Colon (tissue), 2 donors: ENCODE results near the gene HIP1.
"Not testable (repeated sequence)": the region's sequence is repeated elsewhere in the genome, so short reads cannot be mapped to it uniquely, and the experiment has no call there.

ENCODE experiments used
- FAIRE-seq: peaks from 2 replicates; lab custom pipeline; 2012; peaks lifted over from hg19 to GRCh38; lab: Jason Lieb, UNC
- donor health status: control.
- donor health status: control.

Gene HIP1

DNA sequence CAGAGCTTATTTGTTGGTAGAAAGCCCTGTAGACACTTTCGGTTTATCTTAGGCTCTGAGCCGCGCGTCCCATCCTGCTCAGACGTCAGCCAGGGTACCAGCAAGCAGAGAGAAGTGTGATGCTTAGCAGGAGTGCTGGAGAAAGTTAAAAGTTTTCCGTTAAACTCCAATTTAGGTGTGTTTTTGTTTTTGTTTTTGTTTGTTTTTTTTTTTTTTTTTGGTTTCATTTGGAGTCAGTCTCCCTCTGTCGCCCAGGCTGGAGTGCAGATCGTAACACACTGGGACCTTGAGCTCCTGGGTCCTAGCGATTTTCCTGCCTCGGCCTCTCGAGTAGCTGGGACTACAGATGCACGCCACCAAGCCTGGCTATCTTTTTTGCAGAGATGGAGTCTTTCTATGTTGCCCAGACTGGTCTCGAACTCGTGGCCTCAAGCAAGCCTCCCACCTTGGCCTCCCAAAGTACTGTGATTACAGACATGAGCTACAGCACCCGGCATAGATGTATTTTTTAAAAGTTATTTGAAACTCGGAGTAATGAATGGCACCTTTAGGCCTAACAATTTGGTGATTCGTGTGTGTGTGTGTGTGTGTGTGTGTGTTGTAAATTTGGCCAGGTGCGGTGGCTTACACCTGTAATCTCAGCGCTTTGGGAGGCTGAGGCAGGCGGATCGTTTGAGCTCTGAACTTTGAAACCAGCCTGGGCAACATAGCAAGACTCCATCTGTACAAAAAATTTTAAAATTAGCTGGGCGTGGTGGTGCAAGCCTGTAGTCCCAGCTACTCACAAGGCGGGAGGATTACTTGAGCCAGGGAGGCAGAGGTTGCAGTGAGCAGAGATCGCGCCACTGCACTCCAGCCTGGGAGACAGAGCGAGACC lies 1.3 kb upstream of the HIP1 start:
- no peak for FAIRE-seq

DNA sequence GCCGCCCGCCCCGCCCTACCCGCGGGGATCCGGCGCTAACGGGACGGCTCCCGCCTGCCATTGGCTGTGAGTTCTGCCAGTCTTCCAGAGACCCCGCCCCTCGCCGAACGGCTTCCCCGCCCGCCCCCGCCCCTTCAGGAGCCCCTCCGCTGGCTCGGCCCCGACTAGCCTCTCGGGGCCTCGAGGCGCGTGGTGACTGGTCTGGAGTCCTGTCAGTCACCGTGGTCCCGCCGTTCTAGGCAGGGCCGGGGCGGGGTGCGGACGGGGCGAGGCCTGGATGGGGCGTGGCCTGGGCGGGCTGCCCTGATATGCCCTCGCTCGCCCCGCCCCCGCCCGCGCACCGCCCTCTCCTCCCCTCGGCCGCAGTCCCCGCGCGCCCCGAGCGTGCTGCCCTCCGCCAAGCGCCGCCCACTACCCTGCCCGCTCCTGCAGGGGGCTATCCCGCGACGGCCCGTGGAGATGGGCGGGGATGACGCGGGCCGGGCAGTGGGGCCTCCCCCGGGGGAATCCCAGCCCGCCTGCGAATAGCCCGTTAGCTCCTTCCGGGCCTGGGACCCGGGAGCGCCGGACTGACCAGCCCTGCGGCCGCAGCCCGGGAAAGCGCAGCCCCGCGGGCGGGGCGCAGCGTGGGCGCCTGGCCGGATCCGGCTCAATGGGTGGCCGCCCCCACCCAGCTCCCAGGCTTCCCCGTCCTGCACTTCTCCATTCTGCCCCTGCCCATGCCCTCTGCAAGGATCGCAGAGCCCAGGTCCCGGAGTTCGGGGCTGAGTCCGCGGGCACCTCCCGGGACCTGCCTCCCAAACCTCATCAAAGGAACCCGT lies 444 bp upstream of the HIP1 start:
- FAIRE-seq = no peak

DNA sequence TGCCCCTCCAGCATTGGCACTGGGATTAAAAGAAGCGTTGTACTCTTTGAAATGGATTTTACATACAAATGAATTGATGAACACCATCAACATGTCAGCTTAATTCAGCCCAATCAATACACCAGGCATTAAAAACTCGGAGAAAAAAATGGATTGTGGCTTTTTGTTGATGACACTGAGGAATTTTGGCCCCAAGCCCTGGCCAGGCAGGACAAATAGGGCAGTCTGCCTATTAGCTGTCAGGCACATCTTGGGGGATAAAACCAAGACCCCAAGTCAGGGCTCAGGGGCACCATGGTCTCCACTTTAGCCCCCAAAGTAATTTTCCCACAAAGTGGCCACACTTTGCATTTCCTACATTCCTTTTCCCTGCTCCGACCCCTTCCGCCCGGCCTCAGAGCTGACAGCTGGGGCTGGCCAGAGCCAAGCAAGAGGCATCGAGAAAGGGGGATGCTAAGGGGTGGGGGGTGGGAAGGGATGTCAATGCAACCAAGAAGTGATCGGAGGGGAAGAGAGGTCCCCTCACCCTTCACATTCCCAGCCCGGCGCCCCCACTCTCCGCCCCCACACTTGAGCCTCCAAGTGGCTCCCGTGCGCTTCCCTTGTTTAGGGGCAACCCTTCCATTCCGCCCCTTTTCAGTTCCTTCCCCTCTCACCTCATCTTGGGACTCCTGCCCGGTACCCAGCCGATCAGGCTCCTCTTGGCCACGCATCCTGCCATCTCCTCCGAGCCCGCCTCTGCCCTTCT lies 711 bp downstream of the HIP1 start:
- FAIRE-seq = no peak

DNA sequence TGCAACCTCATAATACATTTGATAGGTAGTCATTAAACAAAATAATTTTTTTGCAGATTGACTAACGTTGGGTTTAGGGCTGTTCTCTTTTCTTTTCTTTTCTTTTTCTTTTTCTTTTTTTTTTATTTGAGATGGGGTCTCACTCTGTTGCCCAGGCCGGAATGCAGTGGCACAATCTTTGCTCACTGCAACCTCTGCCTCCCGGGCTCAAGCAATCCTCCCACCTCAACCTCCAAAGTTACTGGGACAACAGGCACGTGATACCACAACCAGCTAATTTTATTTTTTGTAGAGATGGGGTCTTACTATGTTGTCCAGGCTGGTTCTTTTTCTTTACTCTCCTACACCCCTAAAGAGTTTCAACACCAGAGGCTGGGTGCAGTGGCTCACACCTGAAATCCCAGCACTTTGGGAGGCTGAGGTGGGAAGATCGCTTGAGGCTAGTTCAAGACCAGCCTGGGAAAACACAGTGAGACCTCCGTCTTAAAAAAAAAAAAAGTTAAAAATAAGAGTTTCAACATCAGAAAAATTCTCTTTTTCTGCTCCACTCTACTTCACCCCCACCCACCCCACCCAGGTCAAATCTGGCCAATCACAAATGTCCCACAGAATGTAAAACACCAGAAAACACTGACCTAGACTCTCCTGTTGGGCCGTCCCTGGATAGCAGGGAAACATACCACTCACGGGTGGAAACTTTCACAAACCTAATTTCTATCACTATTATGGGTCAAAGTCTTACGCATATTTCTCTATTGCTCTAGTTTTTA lies 3.0 kb downstream of the HIP1 start:
- FAIRE-seq = no peak

DNA sequence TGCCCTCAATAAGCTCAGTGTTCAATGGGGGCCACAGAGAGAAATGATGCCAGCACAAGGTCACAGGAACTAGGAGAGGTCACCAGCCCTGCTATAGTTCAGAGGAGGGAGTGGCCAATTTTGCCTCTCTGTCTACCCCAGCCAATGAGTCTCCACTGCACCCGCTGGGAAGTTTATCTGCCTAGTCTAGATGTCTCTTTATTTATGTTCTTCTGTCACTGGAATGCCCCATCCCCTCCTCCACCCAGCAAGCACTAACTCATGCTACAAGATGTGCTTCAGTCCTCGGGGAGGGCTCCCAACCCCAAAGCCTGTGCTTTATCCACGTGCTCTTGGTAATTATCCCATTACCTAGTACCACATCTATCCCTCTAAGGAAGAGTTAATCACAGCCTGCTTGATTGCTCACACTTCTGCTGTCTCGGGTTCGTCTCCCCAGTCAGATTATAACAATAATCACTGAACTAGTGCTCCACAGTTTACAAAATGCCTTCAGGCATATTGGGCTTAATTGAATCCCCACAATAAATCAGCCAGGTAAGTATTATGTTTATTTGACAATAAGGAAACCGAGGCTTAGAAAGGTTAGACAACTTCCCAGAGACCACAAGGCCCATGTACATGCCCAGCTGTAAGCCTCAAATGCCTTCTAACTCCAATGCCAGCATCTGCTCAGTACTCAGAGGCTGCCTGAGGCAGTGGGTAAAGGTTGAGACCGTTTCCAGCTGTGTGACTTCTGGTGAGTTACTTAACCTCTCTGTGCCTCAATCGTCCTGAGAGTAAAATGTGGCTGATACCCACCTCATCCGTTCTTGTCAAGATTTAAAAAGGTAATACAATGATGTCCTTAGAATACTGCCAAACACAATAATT lies 3.9 kb downstream of the HIP1 start:
- FAIRE-seq = no peak

DNA sequence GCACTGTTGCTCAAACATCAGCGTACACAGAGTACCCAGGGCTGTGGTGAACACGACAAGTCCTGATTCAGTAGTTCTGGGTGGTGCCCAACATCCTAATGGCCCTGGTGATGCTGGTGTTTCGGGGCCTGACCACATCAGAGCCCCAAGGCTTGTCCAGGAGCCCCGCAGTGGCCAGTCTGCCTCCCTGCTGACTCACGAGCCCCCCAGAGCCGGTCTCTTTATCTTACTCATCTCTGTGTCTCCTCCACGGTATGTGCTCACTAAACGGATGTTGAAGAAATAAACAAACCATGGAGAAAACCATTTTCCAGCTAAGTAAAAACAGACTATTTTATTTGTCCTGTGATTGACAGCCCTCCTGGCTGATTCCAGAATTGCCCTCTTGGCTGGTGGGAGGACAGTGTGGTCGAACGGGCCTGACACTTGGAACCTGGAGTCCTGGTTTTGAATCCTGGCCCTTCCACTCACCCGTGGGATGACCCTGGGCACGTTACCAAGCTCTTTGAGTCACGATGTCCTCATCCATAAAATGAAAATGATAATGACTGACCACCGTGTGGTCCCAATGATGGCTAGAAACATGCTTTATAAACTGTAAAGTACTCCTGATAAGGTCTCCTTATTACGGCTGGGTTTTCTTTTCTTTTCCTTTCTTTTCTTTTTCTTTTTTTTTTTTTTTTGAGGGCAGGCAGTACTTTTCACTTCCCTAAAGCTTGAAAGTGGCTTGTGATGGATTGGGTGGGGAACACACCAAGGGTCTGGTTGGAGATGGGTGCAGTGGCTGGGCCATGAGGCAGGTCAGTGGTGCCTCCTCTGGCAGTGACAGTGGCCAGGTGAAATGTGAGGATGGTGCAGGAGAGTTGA lies 5.7 kb downstream of the HIP1 start:
- FAIRE-seq = no peak

DNA sequence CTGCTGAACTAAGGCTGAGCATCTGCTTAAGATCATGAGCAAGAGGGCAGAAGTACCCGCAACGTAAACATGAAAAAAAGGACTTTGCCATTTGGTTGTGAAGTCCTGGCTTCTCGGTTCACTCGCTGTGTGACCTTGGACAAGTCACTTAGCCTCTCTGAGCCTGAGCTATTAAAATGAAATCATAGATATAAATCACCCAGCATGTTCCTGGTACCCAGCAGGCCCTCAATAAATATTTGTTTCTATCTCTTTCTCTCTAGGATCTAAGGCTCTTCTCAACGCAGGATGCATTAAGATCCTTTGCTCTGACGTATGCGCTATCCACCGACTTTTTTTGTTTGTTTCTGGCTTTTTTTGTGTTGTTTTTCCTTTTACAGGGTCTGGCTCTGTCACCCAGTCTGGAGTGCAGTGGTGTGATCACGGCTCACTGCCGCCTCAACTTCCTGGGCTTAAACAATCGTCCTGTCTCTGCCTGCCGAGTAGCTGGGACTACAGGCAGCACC lies 6.7 kb downstream of the HIP1 start:
- FAIRE-seq = no peak

DNA sequence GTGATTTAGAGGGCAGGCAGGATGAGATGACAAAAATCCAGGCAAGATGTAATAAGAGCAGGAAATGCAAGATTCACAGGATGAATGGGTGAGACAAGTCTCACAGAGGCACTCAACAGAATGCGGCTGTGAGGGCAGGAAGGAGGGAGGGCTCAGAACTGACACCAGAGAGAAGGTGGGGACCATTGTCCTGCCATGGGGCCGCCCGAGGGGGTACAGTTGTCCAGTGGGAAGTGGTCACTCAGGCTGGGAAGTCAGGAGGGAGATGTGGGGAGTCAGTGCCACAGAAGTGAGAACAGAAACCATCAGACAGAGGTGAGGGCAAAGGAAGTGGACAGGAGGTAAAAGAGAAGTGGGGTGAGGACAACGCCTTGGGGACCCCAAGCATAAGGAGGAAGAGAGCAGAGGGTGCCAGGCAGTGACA lies 8.9 kb downstream of the HIP1 start:
- no peak for FAIRE-seq

DNA sequence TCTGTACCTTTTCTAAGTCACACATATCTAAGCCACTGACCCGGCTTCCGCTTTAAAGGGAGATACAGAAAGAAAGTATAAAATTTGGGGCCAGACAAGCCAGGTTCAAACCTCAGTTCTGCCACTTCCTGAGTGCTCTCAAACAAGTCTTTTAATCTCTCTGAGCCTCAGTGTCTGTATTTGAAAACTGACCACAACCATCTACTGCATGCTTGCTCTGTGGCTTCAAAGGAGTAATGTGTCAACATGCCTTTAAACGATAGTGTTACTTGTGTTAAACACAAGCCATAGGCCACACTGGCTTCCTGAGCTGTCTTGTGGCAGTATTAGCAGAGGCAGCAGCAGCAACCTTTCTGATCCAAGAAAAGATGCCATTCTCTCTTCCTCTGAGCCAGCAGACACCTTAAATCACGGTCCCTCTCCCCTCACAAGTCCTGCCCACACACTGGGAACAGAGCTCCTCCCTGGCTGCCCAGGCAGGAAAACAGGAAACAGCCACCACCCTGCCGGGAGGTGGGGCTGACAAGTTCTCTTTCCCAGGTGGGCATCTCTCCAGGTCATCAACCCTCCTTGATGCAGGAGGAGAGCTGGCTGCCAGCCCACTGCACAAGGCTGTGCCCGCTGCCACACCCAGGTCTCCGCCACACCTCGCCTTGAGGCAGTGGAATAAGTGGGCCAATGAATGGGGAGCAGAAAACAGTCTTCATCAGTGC lies 10.7 kb downstream of the HIP1 start:
- FAIRE-seq = no peak

DNA sequence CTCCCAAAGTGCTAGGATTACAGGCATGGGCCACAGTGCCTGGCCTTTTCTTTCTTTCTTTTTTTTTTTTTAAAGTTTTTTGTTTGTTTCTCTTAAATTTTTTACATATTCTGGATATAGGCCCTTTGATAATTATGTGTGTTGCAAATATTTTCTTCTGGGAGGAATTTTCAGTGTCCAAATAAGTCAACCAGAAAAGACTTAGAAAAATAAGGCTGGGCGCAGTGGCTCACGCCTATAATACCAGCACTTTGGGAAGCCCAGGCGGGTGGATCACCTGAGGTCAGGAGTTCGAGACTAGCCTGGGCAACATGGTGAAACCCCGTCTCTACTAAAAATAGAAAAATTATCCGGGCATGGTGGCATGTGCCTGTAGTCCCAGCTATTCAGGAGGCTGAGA lies 11.4 kb downstream of the HIP1 start:
- not testable (repeated sequence) for FAIRE-seq

DNA sequence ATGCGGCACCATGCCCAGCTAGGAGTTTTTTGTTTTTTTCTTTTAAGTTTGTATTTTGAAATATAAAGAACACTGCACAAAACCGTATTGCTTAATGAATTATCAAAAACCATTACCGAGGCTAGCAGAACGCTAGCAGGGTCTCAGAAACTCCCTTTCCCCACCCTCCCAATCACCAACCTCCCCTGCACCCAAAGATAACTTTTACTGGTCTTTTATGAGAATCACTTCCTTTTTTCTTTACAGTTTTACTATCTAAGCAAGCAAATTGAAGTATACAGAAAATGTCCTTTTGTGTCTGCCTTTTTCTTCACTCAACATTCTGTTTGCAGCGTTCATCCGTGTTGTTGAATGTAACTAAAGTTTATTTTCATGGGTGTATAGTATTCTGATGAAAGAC lies 13.4 kb downstream of the HIP1 start:
- FAIRE-seq = no peak

DNA sequence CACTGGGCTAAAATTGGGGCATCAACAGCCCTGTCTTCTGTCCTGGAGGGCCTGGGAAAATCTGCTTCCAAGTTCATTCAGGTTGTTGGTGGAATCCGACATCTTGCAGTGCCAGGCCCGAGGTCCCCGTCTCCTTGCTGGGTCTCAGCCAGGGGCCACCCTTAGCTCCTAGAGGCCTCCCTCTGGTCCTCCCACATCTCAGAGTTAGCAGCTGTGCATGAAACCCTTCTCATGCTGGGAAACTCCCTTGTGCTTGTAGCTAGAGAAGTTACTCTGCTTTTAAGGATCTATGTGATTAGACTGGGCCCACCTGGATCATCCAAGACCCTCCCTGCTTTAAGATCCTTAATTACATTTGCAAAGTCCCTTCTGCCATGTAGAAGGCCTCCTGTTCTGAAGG lies 15.3 kb downstream of the HIP1 start:
- FAIRE-seq = no peak

DNA sequence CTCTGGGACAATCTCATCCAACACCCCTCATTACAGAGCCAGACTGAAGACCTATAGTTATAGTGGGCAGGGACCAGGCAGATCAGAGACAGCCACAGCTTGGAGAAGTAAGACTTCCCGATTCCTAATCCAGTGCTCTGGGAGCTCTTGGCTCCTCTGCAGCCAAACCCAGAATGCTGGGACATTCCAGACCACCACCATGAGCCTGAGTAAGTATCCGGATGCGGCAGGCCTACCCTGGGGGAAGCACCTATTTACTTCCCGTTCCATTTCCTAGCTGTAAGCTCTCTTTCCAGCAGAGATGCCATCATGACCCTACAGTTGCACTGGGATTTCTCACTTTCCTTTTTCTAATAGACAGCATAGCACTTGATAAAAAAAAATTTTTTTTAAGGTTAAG lies 16.4 kb downstream of the HIP1 start:
- no peak for FAIRE-seq

DNA sequence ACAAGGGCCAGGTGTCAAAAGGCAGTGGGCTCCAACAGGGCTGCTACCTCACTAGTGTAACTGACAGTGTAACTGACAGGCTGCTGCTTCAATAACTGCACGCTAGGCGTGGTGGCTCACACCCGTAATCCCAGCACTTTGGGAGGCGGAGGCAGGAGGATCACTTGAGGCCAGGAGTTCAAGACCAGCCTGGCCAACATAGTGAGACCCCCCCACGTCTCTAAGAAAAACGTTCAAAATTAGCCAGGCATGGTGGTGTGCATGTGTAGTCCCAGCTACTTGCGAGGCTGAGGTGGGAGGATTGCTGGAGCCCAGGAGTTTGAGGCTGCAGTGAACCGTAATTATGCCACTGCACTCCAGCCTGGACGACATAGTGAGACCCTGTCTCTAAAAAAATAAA lies 16.8 kb downstream of the HIP1 start:
- FAIRE-seq = not testable (repeated sequence)

DNA sequence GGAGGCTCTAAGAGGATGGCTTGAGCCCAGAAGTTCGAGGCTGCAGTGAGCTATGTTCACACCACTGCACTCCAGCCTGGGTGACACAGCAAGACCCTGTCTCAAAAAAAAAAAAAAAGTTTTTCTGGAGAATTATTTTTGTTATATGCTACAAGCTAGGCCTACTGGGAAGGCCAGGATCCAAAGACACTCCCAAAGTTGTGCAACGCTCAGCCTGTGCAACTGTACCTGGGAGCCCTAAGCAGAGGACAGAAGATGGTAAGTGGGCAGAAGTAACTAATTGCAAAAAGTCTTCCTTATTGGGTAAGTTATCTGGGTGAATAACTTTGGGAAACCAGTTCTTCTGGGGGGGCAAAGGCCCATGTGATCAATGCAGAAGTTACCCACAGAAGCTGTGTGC lies 17.3 kb downstream of the HIP1 start:
- no peak for FAIRE-seq

DNA sequence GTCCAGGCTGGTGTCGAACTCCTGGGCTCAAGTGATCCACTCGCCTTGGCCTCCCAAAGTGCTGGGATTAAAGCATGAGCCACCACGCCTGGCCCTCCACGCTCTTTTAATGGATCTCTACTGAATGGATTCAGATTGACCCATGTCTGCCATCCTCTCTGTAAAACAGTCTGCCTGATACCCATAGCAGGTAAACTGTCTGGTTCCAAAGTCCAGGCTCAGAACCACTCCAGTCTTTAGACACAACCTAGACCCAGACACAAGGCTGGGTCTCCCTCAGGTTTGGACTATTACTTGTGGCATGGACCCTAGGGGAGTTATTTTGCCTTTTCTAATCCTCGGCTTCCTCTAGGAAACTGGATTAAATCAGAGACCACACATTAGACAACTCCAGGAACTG lies 19.1 kb downstream of the HIP1 start:
- FAIRE-seq = no peak

DNA sequence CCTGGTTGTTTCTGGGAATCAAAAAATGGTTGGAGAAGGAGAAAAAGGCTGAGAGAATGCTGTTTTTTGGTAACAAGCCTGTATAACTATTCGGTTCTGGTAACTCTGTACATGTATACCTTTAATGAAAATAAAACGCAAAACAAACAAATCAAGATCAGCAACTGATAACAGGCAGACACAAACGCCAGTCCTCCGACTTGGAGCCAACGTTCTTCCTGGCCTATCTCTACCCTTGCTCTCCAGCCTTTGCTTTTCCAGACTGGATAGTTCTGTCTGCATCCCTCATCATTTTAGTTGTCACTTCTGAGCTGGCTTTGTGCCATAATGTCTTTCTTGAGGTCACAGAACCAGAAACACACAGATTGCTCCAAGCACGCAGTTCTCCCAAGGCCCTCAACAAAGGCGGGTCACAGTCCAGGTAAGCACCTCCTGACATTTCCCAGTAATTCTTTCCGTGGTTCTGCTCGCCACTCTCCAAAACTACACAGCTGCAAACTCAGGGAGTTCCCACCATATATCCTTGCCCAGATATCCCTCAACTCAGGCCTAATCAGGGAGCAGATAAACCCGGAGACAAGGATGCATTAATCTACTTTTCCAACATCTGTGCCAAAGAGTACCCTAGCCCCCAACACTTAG lies 20.2 kb downstream of the HIP1 start:
- FAIRE-seq = no peak

DNA sequence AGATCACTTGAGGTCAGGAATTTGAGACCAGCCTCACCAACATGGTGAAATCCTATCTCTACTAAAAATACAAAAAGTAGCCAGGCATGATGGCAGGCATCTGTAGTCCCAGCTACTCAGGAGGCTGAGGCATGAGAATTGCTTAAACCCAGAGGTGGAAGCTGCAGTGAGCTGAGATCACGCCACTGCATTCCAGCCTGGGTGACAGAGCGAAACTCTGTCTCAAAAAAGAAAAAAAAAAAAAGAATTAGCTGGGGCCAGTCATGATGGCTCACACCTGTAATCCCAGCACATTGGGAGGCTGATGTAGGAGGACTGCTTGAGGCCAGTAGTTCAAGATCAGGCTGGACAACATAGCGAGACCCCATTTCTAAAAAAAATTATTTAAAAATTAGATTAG lies 21.0 kb downstream of the HIP1 start:
- FAIRE-seq = not testable (repeated sequence)
